HG02943 (cell line): ENCODE measurements around the gene SYT9.
A peak's percentile ranks its signal among the peaks of the same experiment; 100 is the strongest.

Experiments
- ATAC-seq: cut with Tn5 transposase; IDR thresholded peaks from one replicate; pipeline ENCODE4 v1.9.1; 2021; ENCODE audit warnings: mild to moderate bottlenecking, low read depth, moderate library complexity; ENCODE audit not compliant: unreplicated experiment

The SYT9 gene

DNA sequence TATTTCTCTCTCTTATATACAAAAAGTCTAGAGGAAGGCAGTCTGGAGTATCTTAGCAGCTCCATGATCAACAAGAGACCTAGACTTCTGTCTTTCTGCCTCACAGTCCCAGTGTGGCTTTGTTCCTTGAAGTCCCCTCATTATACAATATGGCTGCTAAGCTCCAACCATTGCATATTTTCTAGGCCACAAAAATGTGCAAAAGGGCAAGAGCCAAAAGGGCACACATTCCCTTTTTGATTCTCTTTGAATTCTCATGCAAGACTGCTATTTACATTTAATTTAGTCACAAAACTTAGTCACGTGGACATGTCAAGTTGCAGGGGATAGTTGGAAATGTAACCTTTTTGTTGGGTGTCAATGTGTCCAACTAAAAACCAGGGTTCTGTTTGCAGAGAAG lies 169.4 kb downstream of the SYT9 start:
- ATAC-seq = no peak

DNA sequence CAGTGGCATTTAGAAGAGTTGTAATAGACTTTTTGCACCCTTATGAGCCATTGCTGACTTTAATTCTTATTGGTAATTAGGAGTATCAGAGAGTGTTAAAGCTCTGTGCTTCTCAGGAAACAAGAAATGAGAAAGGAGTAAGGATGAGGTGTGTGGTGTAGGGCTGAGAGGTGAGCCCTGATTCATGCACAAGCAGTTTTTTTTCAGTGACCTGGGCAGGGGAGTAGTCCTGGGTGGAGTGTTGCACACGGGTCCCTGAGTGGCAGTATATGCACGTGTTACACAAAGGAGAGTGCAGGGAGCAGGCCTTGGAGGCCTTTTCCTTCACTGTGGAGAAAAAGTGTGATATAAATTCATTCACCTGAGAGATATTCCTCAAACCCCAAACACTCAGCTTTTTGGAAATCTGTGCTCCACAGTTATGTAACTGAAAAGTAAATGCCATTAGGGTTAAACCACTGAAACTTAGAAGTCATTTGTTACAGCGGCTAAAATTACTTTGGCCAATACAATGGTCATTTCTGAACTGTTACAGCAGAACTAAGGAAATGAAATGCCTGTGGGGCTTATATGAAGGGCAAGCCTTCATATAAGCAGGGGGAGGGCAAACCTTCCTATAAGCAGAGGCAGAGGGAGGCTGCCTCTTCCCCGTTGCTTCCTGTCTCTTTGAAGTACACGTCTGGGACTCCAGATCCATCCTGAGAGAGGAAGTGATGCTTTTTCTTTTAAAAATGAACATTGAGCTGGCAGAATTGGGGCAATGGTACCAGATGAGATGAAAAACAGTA lies 171.0 kb downstream of the SYT9 start:
- no peak for ATAC-seq

DNA sequence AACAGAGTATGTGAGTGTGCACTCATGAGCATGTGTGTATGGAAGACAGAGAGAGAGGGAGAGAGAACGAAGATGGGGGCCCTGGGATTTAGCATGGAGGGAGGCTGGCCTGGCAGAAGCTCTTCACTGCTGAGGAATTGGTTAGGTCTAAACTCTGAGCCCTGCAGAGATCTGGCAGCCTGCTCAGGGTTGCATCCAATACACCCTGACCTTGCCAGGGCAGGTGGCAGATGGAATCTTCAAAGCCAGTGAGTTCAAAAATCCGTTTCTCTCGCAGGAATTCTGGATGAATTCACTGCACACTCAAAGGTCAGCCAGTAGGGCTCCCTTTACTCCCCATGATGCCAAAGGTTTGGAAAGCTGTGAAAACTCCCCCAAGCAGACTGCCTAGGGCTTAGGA lies 172.2 kb downstream of the SYT9 start:
- ATAC-seq = no peak

DNA sequence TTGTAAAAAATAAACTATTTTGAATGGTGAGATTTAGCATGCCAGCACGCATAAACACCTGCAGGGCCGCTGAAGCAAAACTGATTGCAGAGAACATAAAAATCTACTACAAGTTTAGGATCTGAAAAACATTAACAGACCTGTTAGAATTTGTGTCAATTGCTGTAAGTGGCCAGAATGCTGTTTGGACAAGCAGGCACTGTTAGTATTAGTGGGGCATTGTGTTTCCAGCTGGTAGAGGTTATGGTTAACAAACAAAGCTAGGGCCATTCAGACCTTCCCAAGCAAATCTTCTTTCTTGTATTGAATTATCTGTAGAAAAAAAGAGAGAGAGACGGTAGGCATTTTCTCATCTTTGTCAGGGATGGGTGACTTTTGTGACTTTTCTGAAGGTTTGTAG lies 176.0 kb downstream of the SYT9 start:
- ATAC-seq = no peak

DNA sequence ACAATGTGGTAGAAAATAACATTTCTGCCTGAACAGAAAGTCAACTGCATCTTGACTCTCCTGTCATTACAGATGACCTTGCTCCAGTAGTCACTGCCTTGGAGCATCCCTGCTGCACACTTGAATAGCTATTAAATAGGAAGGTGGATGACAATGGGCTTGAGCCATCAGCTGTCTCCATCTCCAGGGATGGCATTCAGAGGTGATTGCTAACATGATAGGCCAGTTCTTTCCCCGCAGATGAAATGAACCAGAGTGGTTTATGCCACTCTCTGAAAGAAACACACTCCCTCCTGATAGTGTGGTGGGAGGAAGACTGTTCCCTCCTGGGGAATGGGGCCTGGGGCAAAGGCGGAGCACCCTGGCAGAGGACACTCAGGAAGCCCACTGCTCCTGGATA lies 176.5 kb downstream of the SYT9 start:
- ATAC-seq = no peak

DNA sequence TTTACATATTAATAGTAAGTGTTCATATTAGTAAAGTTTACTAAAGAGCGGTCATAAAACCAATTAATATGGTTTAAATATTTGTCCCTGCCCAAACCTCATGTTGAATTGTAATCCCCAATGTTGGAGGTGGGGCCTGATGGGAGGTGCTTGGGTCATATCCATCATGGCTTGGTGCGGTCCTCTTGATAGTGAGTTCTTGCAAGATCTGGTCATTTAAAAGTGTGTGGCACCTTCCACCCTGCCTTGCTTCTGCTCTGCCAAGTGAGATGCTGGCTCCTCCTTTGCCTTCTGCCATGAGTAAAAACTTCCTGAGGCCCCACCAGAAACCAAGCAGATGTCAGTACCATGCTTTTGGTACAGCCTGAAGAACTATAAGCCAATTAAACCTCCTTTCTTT lies 178.8 kb downstream of the SYT9 start:
- ATAC-seq = no peak

DNA sequence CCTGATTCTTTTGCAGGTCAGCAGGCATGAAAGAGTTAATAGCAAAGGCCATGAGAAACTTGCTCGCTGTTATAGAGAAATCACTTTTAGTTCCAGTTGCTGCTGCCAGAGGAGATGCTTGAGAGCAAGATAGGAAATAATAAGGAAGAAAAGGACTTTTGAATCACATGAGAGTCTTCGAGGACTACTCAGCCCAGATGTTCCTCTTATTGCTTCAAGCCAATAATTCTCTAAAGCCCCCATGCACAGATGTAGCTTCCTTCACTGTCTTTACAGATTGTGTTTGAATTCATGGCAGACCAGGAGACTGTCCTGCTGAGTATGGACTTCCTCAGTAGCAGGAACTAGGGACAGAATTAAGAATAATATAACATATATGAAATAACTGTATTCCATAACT lies 183.5 kb downstream of the SYT9 start:
- no peak for ATAC-seq

DNA sequence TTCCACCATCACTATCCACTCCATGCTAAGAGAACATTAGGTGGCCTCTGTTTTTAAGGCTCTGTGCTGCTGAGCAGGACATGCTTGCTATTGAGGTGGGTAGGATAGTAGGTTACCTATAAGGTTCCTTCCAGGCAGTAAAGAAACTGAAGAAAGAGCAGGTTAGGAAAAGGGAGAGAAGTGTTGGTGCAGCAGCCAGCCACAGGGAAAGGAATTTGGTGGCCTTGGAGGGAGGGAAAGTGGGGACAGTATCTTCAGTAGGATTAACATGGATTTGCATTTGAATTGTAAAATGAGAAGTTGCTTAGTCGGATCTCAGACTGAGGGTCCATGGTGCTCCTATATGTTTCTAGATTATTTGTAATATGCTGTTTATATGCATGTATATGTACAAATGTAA lies 184.4 kb downstream of the SYT9 start:
- no peak for ATAC-seq

DNA sequence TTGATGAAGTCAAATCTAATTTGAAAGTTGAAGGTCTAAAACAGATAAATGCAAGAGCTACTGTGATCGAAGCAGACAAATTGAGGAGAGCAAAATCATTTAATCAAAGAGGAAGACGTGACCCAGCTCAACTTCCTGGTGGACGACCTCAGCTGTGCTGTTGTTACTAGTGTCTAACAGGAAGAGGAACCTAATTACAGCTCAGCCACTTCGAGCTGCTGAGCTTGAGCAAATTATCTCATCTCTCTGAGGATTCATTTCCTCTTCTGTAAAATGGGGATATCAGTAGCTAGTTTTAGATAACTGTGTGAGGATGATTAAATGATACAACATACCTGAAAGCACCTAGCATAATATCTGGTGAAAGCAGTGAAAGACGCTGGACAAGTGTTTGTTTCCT lies 185.0 kb downstream of the SYT9 start:
- peak; percentile 74 for ATAC-seq

DNA sequence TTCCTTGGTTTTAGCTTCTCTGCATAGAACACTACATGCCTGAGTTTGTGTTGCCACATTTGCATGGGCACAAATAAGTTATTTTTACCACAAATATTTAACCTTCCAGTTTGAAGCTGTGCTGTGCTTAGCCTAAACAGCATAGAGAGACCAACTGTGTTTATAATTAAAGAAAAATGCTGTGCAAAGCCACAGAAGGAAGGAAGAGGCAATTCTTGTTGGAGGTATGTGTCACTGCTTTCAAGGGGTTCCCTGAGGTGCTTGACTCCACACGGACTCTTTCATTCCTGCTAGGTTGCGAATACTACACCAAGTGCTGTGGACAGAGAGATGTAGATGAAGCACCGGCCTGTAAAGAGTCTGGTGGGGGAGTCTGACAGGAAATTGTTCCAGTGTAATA lies 186.0 kb downstream of the SYT9 start:
- ATAC-seq = no peak

DNA sequence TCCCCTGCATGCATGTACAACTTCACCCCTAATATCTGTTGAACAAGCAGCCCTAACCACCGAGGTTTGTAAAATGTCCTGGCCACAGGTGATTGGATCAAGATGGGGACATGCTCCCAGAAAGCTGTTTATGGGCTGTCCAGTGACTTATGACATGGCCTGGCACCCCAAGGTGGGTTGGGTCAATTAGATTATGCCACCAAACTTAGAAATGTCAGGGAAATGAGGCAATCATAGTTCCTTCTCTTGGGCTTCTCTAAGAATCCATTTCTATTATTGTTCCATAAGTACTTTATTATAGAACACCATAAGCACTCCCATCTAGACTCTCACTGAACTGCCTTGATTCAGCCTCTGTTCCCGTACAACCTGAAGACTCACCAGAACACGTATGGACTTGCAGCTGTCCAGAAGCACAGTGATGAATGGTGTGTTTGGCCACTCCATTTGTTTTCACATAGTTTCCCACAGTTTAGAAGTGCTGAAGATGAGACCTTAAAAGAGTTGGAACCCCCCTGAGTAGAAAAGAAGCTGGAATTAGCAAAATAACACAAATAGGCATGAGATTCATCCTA lies 188.1 kb downstream of the SYT9 start:
- no peak for ATAC-seq

DNA sequence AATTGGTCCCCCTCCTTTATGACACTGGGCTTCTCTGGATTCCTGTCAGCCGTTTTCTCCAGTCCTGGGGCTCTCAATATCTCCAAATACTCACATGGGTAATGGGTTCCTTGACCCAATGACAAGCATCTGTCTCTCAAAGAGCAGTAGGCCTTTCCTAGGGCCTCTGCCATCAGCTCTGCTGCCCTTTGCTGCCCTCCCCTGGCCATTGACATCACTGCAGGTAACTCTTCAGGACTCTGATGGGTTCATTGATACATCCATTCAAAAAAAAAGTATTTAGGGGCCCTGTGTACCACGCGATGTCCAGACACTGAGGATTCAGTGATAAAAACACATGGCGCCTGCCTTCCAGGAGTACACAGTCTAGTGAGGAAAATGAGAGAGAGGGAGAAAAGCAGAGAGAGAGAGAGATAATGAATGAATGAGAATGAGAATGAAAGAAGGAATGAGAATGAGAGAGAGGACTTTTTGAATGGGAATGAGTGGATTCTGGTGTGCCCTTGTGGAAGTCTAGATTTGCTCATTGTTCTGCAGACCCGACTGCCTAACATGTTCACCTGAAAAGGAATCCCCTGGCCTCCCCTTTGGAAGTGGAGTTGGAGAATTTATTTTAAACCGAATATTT lies 191.0 kb downstream of the SYT9 start:
- no peak for ATAC-seq

DNA sequence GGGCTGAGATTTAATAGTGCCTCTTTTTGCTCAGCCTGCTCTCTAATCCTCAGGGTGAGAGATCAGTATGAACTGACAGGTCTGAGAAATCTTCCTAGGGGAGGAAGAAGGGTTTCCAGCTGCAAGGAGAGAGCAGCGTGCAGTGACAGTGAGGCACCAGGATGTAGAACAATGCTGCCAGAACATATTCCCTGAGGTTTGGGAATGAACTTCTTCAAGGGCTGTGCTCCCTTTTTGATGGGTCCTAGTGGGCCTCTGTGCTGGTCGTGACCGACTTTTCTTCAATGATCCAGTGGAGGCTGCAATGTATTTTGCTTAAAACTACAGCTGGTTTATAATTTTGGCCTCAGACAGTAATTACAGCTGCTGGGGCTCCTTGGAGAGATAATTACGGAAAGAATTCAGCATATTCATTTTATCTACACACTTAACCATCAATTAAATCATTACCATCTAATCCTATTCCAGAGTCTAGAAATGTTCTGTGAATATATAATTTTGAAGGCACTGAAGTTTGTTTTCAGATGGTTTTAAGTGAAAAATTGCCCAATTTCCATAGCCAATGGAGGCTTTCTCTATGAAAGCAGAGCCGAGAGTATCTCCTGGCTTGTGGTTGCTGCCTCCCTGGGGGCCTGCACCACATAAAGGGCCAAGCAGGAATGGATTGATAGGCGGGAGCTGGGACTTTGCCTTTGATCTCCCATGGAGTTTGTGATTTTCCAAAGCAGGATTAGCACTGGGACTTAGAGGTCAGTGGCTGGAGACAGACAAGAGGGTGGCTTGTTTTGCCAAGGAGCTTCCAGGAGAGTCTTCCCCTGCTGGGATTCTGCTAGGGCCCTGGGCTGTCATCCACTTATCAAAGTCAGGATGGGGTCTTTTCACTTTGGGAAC lies 192.6 kb downstream of the SYT9 start:
- ATAC-seq = no peak

DNA sequence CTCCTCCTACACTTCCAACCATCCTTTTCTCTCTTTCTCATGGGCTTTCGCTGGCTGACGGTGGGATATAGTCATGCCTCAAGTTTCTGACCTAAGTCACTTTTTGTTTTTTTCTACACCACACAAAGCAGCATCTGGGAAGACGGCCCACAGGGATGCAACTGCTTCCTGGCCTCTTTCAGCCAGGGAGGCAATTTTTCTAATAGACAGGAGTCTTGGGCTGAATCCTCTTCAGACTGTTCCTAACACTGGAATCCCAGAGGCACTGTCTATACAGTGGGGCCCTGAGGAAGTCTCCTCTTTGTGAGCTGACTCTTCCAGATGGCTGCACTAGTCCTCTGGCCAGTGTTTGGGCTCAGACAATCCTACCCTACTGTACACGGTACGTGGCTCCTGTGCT lies 193.9 kb downstream of the SYT9 start:
- ATAC-seq = no peak

DNA sequence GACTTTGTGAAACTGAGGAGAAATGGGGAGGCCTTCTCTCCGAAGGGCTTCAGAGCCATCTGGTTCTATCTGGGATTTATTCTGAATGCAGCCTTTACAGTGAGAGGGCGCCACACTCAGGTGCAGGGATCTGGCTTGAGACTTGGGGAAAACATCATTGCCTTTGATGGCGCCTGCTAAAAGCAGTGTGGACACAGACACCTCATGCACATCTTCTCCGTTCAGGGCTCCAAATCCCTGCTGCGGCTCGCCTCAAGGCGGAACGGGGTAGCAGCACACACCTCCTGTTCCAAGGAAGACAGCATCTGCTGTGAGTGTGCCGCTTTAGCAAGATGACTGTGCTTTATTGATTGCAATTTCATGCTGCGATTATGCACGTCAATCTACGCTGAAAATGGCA lies 196.5 kb downstream of the SYT9 start:
- ATAC-seq = no peak

DNA sequence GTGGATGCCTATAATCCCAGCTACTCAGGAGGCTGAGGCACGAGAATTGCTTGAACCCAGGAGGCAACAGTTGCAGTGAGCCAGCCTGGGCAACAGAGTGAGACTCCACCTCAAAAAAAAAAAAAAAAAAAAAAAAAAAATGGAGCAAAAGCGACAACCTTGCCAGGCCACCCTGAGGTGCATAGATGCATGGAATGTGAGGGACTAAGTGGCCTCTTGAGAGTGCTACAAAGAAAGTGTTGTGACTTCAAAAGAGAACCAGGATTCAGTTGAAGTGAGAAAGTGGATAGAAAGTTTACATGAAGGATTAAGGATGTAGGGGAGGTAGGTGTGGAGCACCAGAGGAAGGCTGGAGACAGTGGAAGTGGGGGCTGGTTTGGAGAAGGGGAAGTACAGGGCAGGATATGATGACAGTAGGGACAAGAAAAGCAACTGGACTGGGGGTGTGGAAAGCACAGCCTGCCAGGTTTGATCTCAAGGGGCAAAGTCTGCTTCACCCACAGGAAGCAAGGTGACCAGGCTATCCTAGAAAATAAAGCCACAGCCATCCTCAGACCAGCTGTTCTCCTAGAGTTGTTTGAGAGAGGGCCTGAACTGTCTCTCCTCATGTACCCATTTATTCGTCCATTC lies 197.6 kb downstream of the SYT9 start:
- ATAC-seq = no peak

DNA sequence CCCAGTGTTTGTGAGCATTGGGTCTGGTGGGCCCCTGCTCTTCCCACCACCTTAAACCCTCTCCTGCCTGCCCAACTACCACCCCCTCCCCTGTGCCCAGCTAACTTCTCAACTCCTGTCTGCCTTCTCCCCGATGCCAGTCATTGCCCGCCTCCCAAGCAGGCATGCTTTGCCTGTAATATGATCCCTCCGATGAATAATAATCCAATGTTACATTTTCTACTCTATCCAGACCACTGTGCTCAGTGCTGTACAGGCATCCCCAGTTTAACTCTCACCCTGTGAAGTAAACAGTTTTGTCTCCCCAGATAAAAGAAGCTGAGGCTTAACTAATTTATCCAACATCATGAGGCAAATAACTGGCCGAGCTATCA lies 198.1 kb downstream of the SYT9 start:
- no peak for ATAC-seq

DNA sequence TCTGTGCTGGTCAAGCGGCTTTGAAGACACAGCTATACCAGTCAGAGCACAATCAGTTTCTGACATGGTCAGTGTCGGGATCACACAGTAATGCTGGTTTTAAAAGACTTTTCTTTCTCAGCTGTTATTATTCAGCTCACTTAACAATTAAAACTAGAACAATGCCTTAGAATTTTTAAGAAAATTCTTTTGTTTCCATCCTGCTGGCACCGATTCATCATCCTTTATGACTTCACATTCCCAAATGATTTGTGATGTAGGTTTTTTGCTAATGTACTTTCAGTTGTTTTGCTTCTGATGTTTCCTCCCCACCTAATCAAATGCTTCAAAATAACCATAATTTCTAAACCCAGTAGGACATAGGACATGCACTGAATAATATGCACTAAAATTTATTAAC lies 199.1 kb downstream of the SYT9 start:
- ATAC-seq = no peak

DNA sequence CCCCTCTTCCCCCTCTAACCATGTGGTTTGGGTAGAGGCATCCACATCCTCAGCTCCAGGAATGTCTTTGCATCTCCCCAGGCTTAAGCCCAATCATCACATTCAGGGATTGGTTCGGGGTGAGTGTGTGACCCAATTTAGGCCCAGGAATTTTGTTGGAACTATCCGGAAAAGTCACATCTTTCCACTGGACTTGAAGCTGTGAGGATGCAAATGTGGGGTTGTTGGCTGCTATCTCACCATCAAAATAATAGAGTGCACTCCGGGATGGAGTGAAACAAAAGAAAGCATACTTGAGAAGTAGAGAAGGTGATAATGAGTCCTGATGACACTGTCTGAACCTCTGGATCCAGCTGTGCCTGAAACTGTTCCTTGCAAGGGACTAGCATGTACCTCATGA lies 199.8 kb downstream of the SYT9 start:
- no peak for ATAC-seq

DNA sequence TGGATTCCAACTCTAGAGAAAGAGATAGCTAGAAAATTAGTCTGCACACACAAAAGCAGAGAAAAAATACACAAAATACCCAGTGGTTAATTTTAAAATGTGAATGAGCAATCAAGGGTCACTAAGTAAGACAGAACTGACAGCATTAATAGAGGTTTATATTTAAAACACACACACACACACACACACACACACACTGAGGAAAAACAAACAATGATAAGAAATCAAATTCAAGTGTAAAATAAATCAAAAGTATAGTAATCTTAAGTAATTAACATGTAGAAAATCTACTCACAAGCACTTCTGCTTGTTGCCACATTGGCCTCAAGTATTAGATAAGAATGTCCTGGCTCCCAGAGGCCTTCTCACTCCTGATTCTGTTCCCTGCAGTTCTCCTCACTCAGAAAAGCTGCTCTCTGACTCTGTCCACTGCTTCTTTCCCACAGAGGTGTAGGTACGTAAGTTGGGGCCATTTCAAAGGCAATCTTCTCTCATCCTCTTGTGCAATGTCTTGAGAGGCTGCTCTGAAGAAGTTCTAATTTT lies 200.3 kb downstream of the SYT9 start:
- no peak for ATAC-seq
